Measurements from ENCODE around the gene WDFY4.

WDFY4 gene

GRCh38 chr10:48820699-48821098 is 136.0 kb downstream of the WDFY4 start:
- no peaks in the 10 kb centered on the region for H3K4me1 Mint-ChIP-seq
- no peak overlapping the region for H3K27ac Mint-ChIP-seq (ENCODE audit: low read depth)
- H3K27me3 Mint-ChIP-seq, result peaks cover 37% of the 10 kb centered on the region
- ATAC-seq (replicated peaks; ENCODE audit: extremely low read depth, poor library complexity, severe bottlenecking), result no peak
- no peak overlapping the region for H3K4me3 Mint-ChIP-seq
- peaks cover 3% of the 10 kb centered on the region for H3K36me3 Mint-ChIP-seq (ENCODE audit: insufficient read depth)
- DNase-seq (ENCODE audit: low spot score in 2 of 2), result no peak
- no peaks in the 10 kb centered on the region for H3K9me3 Mint-ChIP-seq

- Mint-ChIP-seq H3K4me3 (no peak overlapping the region), H3K9me3 (no peaks in the 10 kb centered on the region), H3K27ac (ENCODE audit: low read depth) (no peak overlapping the region), H3K27me3 (peaks cover 33% of the 10 kb centered on the region), H3K36me3 (ENCODE audit: insufficient read depth) (peaks cover 3% of the 10 kb centered on the region), H3K4me1 (no peaks in the 10 kb centered on the region)
- no peak for DNase-seq (ENCODE audit: low spot score in 2 of 2)
- no peak for ATAC-seq (replicated peaks; ENCODE audit: extremely low read depth, poor library complexity, severe bottlenecking)
Measured at GRCh38 chr10:48821111-48821510, 136.4 kb downstream of the WDFY4 start.

GRCh38 chr10:48821692-48822091 is 137.0 kb downstream of the WDFY4 start:
- Mint-ChIP-seq H3K9me3 (no peaks in the 10 kb centered on the region), H3K27me3 (peaks cover 27% of the 10 kb centered on the region), H3K36me3 (ENCODE audit: insufficient read depth) (peaks cover 3% of the 10 kb centered on the region), H3K4me1 (no peaks in the 10 kb centered on the region), H3K4me3 (no peak overlapping the region), H3K27ac (ENCODE audit: low read depth) (no peak overlapping the region)
- ATAC-seq (replicated peaks; ENCODE audit: extremely low read depth, poor library complexity, severe bottlenecking) (no peak), DNase-seq (ENCODE audit: low spot score in 2 of 2) (no peak)

GRCh38 chr10:48833674-48834073 is 149.0 kb downstream of the WDFY4 start:
- Mint-ChIP-seq H3K4me3 (no peak overlapping the region), H3K9me3 (no peaks in the 10 kb centered on the region), H3K4me1 (no peaks in the 10 kb centered on the region), H3K36me3 (ENCODE audit: insufficient read depth) (peaks cover 4% of the 10 kb centered on the region), H3K27ac (ENCODE audit: low read depth) (no peak overlapping the region), H3K27me3 (peaks cover 49% of the 10 kb centered on the region)
- DNase-seq (ENCODE audit: low spot score in 2 of 2) (no peak), ATAC-seq (replicated peaks; ENCODE audit: extremely low read depth, poor library complexity, severe bottlenecking) (no peak)

- Mint-ChIP-seq H3K9me3 (no peaks in the 10 kb centered on the region), H3K36me3 (ENCODE audit: insufficient read depth) (peaks cover 4% of the 10 kb centered on the region), H3K4me3 (no peak overlapping the region), H3K4me1 (no peaks in the 10 kb centered on the region), H3K27ac (ENCODE audit: low read depth) (no peak overlapping the region), H3K27me3 (peaks cover 53% of the 10 kb centered on the region)
- no peak for DNase-seq (ENCODE audit: low spot score in 2 of 2)
- no peak for ATAC-seq (replicated peaks; ENCODE audit: extremely low read depth, poor library complexity, severe bottlenecking)
Measured at GRCh38 chr10:48834189-48834965, 149.7 kb downstream of the WDFY4 start.

GRCh38 chr10:48835781-48836180 is 151.1 kb downstream of the WDFY4 start:
- ATAC-seq (replicated peaks; ENCODE audit: extremely low read depth, poor library complexity, severe bottlenecking), result no peak
- Mint-ChIP-seq H3K9me3 (no peaks in the 10 kb centered on the region), H3K27ac (ENCODE audit: low read depth) (no peak overlapping the region), H3K27me3 (peaks cover 41% of the 10 kb centered on the region), H3K4me1 (no peaks in the 10 kb centered on the region), H3K4me3 (no peak overlapping the region), H3K36me3 (ENCODE audit: insufficient read depth) (peaks cover 2% of the 10 kb centered on the region)
- no peak for DNase-seq (ENCODE audit: low spot score in 2 of 2)

GRCh38 chr10:48836605-48837004 is 151.9 kb downstream of the WDFY4 start:
- no peak for ATAC-seq (replicated peaks; ENCODE audit: extremely low read depth, poor library complexity, severe bottlenecking)
- H3K27me3 Mint-ChIP-seq, result peaks cover 41% of the 10 kb centered on the region
- H3K4me1 Mint-ChIP-seq, result no peaks in the 10 kb centered on the region
- H3K36me3 Mint-ChIP-seq (ENCODE audit: insufficient read depth), result peaks cover 2% of the 10 kb centered on the region
- no peak overlapping the region for H3K4me3 Mint-ChIP-seq
- H3K27ac Mint-ChIP-seq (ENCODE audit: low read depth), result no peak overlapping the region
- DNase-seq (ENCODE audit: low spot score in 2 of 2), result no peak
- H3K9me3 Mint-ChIP-seq, result no peaks in the 10 kb centered on the region

GRCh38 chr10:48838834-48839233 is 154.2 kb downstream of the WDFY4 start:
- peaks cover 2% of the 10 kb centered on the region for H3K36me3 Mint-ChIP-seq (ENCODE audit: insufficient read depth)
- H3K4me1 Mint-ChIP-seq, result no peaks in the 10 kb centered on the region
- H3K27me3 Mint-ChIP-seq, result peaks cover 41% of the 10 kb centered on the region
- ATAC-seq (replicated peaks; ENCODE audit: extremely low read depth, poor library complexity, severe bottlenecking), result no peak
- H3K9me3 Mint-ChIP-seq, result no peaks in the 10 kb centered on the region
- no peak for DNase-seq (ENCODE audit: low spot score in 2 of 2)
- no peak overlapping the region for H3K4me3 Mint-ChIP-seq
- H3K27ac Mint-ChIP-seq (ENCODE audit: low read depth), result no peak overlapping the region

GRCh38 chr10:48839809-48840679 is 155.4 kb downstream of the WDFY4 start:
- ATAC-seq (replicated peaks; ENCODE audit: extremely low read depth, poor library complexity, severe bottlenecking), result no peak
- no peak for DNase-seq (ENCODE audit: low spot score in 2 of 2)
- Mint-ChIP-seq H3K9me3 (no peaks in the 10 kb centered on the region), H3K4me3 (no peak overlapping the region), H3K36me3 (ENCODE audit: insufficient read depth) (peaks cover 2% of the 10 kb centered on the region), H3K27me3 (peaks cover 36% of the 10 kb centered on the region), H3K4me1 (no peaks in the 10 kb centered on the region), H3K27ac (ENCODE audit: low read depth) (no peak overlapping the region)

- H3K9me3 Mint-ChIP-seq, result no peaks in the 10 kb centered on the region
- H3K27me3 Mint-ChIP-seq, result peaks cover 19% of the 10 kb centered on the region
- H3K4me1 Mint-ChIP-seq, result no peaks in the 10 kb centered on the region
- no peak for DNase-seq (ENCODE audit: low spot score in 2 of 2)
- no peak overlapping the region for H3K4me3 Mint-ChIP-seq
- no peak for ATAC-seq (replicated peaks; ENCODE audit: extremely low read depth, poor library complexity, severe bottlenecking)
- no peak overlapping the region for H3K27ac Mint-ChIP-seq (ENCODE audit: low read depth)
- H3K36me3 Mint-ChIP-seq (ENCODE audit: insufficient read depth), result peaks cover 2% of the 10 kb centered on the region
Measured at GRCh38 chr10:48842231-48842630, 157.6 kb downstream of the WDFY4 start.

- H3K27ac Mint-ChIP-seq (ENCODE audit: low read depth), result no peak overlapping the region
- peaks cover 9% of the 10 kb centered on the region for H3K27me3 Mint-ChIP-seq
- no peaks in the 10 kb centered on the region for H3K4me1 Mint-ChIP-seq
- peaks cover 2% of the 10 kb centered on the region for H3K36me3 Mint-ChIP-seq (ENCODE audit: insufficient read depth)
- no peak overlapping the region for H3K4me3 Mint-ChIP-seq
- ATAC-seq (replicated peaks; ENCODE audit: extremely low read depth, poor library complexity, severe bottlenecking), result no peak
- DNase-seq (ENCODE audit: low spot score in 2 of 2), result no peak
- no peaks in the 10 kb centered on the region for H3K9me3 Mint-ChIP-seq
Measured at GRCh38 chr10:48843198-48843597, 158.5 kb downstream of the WDFY4 start.

GRCh38 chr10:48844616-48845015 is 159.9 kb downstream of the WDFY4 start:
- Mint-ChIP-seq H3K9me3 (no peaks in the 10 kb centered on the region), H3K27me3 (no peaks in the 10 kb centered on the region), H3K4me3 (no peak overlapping the region), H3K27ac (ENCODE audit: low read depth) (no peak overlapping the region), H3K36me3 (ENCODE audit: insufficient read depth) (no peaks in the 10 kb centered on the region), H3K4me1 (no peaks in the 10 kb centered on the region)
- no peak for DNase-seq (ENCODE audit: low spot score in 2 of 2)
- ATAC-seq (replicated peaks; ENCODE audit: extremely low read depth, poor library complexity, severe bottlenecking), result no peak

GRCh38 chr10:48845512-48845911 is 160.8 kb downstream of the WDFY4 start:
- Mint-ChIP-seq H3K4me1 (no peaks in the 10 kb centered on the region), H3K36me3 (ENCODE audit: insufficient read depth) (no peaks in the 10 kb centered on the region), H3K27me3 (peaks cover 8% of the 10 kb centered on the region), H3K4me3 (no peak overlapping the region), H3K27ac (ENCODE audit: low read depth) (no peak overlapping the region), H3K9me3 (no peaks in the 10 kb centered on the region)
- ATAC-seq (replicated peaks; ENCODE audit: extremely low read depth, poor library complexity, severe bottlenecking), result no peak
- no peak for DNase-seq (ENCODE audit: low spot score in 2 of 2)
